Measurements from ENCODE around the gene PTPRN2.

The PTPRN2 gene

DNA sequence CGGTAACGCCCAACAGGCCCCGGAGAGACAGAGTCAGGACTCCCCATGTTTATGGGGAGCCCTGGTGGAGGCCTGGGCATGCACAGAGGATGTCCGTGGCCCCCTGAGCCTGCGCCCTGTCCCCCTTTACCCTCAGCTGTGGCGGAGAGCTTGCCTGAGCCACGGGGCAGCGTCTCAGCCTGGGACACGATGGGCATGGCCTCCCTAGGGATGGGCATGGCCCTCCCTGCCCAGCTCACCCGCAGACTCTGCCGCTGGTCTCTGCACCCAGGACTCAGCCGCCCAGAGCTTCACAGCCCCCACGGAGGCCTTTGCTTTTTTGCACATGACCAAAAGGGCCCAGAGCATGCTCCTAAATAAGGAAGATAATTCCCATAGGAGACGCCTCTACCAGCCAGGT, 394.2 kb downstream of the PTPRN2 start:
- Mint-ChIP-seq H3K4me1 (no peaks in the 10 kb centered on the region), H3K9me3 (peaks cover 19% of the 10 kb centered on the region), H3K27me3 (no peaks in the 10 kb centered on the region), H3K4me3 (no peak overlapping the region), H3K36me3 (no peaks in the 10 kb centered on the region), H3K27ac (no peak overlapping the region)

DNA sequence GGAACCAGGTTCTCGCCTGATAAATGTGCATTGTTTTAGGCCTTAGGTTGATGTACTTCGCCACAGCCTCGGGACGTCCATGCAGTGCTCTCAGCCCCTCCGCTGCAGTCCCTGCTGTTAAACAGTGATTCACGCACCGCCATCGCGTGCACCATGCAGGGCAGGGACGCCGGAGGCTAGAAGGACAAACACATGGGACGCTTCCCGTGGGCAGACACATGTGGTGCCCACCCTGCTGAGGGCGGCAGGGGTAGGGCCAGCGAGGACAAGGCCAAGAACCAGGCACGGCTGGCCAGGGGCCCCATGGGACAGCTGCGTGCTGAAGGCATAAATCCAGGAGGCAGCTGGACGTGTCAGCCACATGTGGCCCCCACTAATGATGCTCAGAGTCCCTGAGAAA, 394.7 kb downstream of the PTPRN2 start:
- Mint-ChIP-seq H3K27me3 (no peaks in the 10 kb centered on the region), H3K36me3 (no peaks in the 10 kb centered on the region)

DNA sequence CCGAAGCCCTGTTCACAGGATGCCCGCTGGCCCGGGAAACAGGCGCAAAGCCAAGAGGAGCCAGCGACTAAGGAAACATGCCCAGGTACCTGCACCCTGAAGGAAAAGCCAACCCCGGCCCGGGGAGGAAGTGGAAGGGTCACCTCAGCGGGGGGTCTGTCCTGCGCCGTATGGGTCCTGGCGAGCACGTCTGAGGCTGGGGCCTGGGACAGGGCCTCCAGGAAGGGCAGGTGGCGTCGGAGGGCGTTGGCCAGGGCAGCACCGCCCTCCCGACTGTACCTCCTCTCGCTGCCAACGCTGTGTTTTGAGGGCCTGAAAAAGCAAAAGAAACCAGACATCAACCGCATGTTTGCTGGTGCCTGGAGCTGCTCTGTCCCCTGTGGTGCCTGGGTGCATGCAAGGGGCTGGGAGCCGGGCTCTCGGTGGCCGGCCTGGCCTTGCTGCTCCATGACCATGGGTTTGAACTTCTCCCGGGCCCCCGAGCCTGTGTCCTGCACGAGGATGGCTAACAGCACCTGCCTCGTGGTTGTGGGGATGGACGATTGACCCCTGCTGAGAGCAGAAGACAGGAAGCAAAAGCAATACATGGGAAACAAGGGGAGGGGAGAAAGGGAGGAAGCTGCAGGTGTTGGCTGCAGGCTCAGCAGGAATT, 395.3 kb downstream of the PTPRN2 start:
- Mint-ChIP-seq H3K4me3 (no peak overlapping the region), H3K4me1 (no peaks in the 10 kb centered on the region), H3K9me3 (peaks cover 19% of the 10 kb centered on the region), H3K36me3 (no peaks in the 10 kb centered on the region), H3K27ac (no peak overlapping the region), H3K27me3 (no peaks in the 10 kb centered on the region)

More for the DNA sequence above, 394.7 kb downstream of the PTPRN2 start:
- Mint-ChIP-seq H3K27ac (no peak overlapping the region), H3K4me1 (no peaks in the 10 kb centered on the region), H3K9me3 (peaks cover 19% of the 10 kb centered on the region), H3K4me3 (no peak overlapping the region)

DNA sequence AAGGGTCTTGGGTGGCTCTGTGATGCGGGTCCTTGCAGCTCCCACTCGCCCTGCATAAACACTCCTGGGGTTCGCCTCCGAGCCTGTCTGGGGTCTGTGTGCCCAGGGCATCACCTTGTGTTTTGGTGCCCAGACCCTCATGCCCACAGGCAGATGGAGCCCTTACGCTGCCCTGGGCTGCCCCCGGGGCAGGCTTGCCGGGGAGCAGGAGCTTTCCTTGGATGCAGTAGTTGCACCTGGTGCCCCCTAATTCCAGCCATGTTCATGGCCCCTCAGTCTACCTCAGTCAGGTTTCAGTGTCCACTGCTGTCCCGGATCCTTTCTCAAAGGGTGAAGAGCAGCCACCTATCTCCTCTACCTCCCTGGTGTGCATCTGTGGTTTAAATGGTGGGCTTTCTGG, 396.0 kb downstream of the PTPRN2 start:
- H3K36me3 Mint-ChIP-seq, result no peaks in the 10 kb centered on the region
- H3K4me3 Mint-ChIP-seq, result no peak overlapping the region
- H3K4me1 Mint-ChIP-seq, result no peaks in the 10 kb centered on the region
- no peaks in the 10 kb centered on the region for H3K27me3 Mint-ChIP-seq
- H3K27ac Mint-ChIP-seq, result no peak overlapping the region
- H3K9me3 Mint-ChIP-seq, result peaks cover 19% of the 10 kb centered on the region

DNA sequence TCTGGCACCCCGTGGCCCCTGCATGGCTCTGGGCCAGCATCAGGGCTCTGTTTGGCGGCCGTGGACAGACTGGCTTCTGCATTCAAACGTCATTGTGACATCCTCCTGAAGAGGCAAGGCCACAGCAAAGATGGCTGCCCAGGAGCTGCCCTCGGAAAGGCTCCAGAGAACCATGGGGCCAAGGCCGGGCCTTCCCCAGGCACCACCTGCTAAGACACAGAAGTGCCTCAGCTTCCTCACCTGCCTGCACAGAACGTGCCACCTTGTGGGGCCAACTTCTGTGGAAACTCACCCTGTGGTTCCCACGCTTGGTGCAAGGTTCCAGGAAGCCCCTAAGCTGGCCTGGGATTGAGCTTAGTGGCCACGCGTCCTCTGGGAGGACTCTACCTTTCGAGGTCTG, 396.9 kb downstream of the PTPRN2 start:
- no peak overlapping the region for H3K27ac Mint-ChIP-seq
- no peak overlapping the region for H3K4me3 Mint-ChIP-seq
- H3K27me3 Mint-ChIP-seq, result peaks cover 4% of the 10 kb centered on the region
- H3K36me3 Mint-ChIP-seq, result no peaks in the 10 kb centered on the region
- peaks cover 11% of the 10 kb centered on the region for H3K9me3 Mint-ChIP-seq
- no peaks in the 10 kb centered on the region for H3K4me1 Mint-ChIP-seq

DNA sequence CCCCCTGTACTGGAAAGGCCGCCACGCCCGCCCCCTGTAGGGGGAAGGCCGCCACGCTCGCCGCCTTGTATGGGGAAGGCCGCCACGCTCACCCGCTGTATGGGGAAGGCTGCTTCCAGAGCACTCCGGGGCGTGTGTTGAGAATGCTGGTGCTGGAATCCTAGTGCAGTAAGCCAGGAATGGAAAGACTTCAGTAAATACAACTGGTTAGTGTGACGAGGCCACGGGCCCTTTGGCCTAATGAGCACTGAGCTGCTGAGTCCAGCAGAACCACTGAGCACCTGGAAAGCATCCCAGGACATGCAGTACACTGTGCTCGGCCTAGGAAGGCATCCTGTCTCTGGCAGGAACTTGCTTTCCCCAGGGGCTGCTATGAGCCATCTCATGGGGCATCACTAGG, 398.9 kb downstream of the PTPRN2 start:
- H3K27me3 Mint-ChIP-seq, result peaks cover 8% of the 10 kb centered on the region

DNA sequence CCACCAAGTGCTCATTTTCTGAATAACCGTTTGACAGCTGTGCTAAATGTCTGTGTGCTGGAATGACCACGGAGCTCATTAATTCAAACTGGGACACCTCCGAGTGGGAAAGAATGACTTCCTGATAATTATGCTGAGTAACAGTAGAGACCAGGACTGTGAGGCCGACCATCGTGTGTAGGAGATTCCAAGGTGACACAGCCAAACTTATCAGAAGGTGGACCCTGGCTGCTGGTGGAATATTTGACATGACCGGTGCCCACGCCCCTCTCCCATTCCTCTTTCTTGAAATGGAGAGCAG, 400.0 kb downstream of the PTPRN2 start:
- H3K36me3 Mint-ChIP-seq, result no peaks in the 10 kb centered on the region
- no peak overlapping the region for H3K4me3 Mint-ChIP-seq
- H3K27me3 Mint-ChIP-seq, result peaks cover 8% of the 10 kb centered on the region
- peaks cover 6% of the 10 kb centered on the region for H3K9me3 Mint-ChIP-seq
- no peak overlapping the region for H3K27ac Mint-ChIP-seq
- no peaks in the 10 kb centered on the region for H3K4me1 Mint-ChIP-seq

More for the DNA sequence above, 398.9 kb downstream of the PTPRN2 start:
- Mint-ChIP-seq H3K4me1 (no peaks in the 10 kb centered on the region), H3K9me3 (no peaks in the 10 kb centered on the region), H3K36me3 (no peaks in the 10 kb centered on the region), H3K4me3 (no peak overlapping the region), H3K27ac (no peak overlapping the region)

DNA sequence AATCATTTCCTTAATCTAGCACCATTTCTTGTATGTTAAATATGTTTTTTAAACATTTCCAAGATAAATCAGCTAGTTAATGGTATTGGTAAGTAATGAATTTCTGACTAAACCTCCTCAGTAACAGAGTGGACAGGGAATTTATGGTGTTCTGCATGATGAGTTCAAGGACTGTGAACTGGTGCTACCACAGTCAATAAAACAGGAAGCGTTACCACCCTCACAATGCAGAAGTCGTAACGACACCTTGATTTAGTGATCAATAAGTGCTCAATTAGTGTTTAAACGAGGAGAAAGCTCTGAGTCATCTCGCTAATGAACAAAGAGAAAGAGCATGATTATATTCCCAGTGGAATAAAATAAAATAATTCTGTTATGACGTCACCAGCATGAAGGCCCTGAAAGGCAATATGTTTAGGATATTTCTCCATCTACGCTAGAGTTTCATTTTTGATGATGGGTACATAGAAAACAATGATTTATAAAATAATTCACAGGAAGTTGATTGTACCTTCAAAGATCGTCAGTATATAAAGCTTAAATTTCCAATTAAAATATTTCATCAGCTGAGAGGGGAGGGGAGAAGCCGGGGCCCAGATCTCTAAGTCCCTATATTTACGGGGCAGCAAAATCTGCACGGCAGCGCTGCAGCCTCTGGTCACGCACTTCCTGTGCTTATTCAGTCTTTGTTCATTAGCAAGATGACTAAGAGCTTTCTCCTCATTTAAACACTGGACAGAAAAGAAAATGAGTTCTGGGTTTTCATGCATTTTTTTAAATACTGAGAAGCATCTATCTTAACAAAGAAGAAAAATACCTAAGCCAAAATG, 400.5 kb downstream of the PTPRN2 start:
- H3K36me3 Mint-ChIP-seq, result no peaks in the 10 kb centered on the region
- H3K27ac Mint-ChIP-seq, result no peak overlapping the region
- H3K4me1 Mint-ChIP-seq, result no peaks in the 10 kb centered on the region
- peaks cover 9% of the 10 kb centered on the region for H3K9me3 Mint-ChIP-seq
- peaks cover 8% of the 10 kb centered on the region for H3K27me3 Mint-ChIP-seq
- no peak overlapping the region for H3K4me3 Mint-ChIP-seq

DNA sequence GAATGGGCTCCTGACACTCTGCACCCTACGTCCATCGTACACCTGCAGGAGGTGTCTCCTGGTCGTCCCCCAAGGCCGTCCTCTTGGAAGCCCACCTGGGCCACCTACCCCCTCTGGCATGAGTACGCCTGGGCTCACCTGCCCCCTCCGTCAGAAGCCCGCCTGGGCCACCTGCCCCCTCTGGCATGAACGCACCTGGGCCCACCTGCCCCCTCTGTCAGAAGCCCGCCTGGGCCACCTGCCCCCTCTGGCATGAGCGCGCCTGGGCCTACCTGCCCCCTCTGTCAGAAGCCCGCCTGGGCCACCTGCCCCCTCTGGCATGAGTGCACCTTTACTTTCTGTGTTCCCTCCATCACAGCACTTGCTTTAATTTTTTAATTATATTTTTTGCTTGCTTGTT, 401.2 kb downstream of the PTPRN2 start:
- H3K27me3 Mint-ChIP-seq, result peaks cover 8% of the 10 kb centered on the region
- peaks cover 15% of the 10 kb centered on the region for H3K9me3 Mint-ChIP-seq
- H3K36me3 Mint-ChIP-seq, result no peaks in the 10 kb centered on the region
- H3K4me1 Mint-ChIP-seq, result no peaks in the 10 kb centered on the region
- no peak overlapping the region for H3K4me3 Mint-ChIP-seq
- no peak overlapping the region for H3K27ac Mint-ChIP-seq

DNA sequence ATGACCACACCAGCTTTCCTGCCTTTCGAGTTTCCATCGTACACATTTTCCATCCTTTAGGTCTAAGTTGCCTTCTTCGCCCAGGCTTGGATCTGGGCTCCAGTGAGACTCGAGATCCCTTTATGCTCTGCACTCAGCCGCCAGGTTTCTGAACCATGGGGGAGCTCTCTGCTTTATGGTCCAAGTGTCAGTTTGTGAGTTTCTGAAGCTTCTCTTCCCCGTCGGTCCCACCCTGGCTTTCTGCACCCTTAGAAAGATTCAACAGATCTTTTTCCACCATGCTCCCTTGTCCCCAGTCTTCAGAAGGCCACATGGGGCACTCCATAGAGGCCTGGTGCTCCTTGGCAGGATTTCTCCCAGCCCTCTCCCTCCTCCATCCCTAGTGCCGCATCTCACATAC, 402.0 kb downstream of the PTPRN2 start:
- H3K27me3 Mint-ChIP-seq, result peaks cover 8% of the 10 kb centered on the region
- no peak overlapping the region for H3K27ac Mint-ChIP-seq
- H3K36me3 Mint-ChIP-seq, result no peaks in the 10 kb centered on the region
- no peaks in the 10 kb centered on the region for H3K4me1 Mint-ChIP-seq
- peaks cover 15% of the 10 kb centered on the region for H3K9me3 Mint-ChIP-seq
- H3K4me3 Mint-ChIP-seq, result no peak overlapping the region

DNA sequence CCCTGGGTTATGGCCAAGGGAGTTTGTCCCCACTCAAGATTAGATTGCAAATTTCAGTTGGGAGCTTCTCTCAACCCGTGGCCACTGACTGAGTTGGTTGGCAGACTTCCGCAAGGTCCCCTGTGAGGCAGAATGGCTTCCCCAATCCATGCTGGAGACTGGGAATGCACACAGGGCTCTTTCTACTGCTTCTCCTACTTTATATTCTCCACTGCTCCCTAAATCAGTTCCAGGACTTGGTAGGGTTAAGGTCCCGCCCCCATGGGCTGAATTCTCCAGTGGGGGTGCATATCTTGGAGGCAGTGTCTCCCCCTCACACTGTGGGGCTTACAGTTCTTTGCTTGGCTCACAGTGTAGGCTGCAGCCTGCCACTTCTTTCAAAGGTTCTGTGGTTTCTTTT, 404.2 kb downstream of the PTPRN2 start:
- no peaks in the 10 kb centered on the region for H3K4me1 Mint-ChIP-seq
- peaks cover 8% of the 10 kb centered on the region for H3K27me3 Mint-ChIP-seq
- no peaks in the 10 kb centered on the region for H3K36me3 Mint-ChIP-seq
- H3K4me3 Mint-ChIP-seq, result no peak overlapping the region
- H3K9me3 Mint-ChIP-seq, result peaks cover 15% of the 10 kb centered on the region
- no peak overlapping the region for H3K27ac Mint-ChIP-seq

DNA sequence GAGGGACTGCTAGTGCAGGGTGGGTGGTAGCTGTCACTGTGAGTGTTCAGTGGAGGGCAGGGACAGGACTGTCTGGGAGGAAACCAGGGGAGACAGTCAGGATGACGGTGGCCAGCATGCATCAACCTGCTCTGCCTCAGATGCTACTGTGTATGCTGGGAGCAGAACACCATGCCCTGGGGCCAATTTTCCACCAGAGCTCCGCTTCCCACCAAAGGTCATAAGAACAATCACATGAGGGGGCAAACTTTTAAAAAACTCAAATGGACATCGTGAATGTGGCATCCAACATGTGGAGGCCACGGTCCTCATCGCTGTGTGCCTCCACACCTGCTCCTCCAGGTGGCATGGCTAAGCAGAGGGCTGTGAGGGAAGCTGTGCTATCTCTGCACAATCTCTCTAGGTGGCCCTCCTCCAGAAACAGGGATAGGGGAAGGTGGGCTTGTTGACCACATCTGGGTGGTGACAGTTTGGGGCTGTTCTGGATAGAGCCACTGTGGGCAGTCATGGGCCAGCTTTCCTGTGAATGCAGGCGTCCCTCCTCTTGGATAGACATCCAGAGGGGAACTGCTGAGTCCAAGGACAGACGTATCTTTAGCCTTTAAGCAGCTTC, 411.0 kb downstream of the PTPRN2 start:
- H3K36me3 Mint-ChIP-seq, result no peaks in the 10 kb centered on the region
- H3K27ac Mint-ChIP-seq, result no peak overlapping the region
- H3K4me1 Mint-ChIP-seq, result no peaks in the 10 kb centered on the region
- H3K9me3 Mint-ChIP-seq, result peaks cover 3% of the 10 kb centered on the region
- no peaks in the 10 kb centered on the region for H3K27me3 Mint-ChIP-seq
- H3K4me3 Mint-ChIP-seq, result no peak overlapping the region

DNA sequence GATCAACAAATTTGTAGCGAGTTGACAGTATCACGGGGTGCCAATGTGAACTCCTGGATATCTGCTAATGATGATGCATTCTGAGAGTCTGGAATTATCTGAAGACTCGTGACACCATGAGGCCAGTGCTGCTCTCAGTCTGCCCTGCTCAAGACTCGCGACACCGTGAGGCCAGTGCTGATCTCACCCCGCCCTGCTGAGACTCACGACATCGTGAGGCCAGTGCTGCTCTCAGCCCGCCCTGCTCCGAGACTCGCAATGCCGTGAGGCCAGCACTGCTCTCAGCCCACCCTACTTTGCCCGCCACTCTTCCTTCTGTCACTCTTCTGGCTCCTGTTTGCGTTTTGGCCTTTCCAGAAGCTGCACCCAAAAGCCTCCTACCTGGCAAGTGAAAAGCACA, 411.8 kb downstream of the PTPRN2 start:
- H3K9me3 Mint-ChIP-seq, result no peaks in the 10 kb centered on the region

DNA sequence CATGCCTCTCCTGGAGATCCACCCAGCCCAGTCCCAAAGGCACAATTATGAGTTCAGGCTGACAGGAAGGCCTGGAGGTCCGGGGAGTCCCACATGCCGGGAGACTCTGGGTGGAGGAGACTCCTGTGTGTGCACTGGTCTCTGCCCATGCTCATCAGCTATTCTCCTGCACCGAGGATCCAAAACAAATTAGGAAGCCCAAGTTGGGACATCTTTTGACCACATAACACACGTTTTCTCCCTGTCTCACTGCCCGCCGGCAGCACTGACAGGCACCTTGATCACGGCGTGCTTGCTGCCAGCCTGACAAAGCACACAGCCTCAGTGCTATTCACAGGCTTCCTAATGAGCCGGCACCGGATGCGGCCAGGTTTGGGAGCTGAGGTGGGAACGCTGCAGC, 412.7 kb downstream of the PTPRN2 start:
- Mint-ChIP-seq H3K4me1 (no peaks in the 10 kb centered on the region), H3K4me3 (no peak overlapping the region)

More for the DNA sequence above, 411.8 kb downstream of the PTPRN2 start:
- Mint-ChIP-seq H3K4me1 (no peaks in the 10 kb centered on the region), H3K36me3 (no peaks in the 10 kb centered on the region), H3K27me3 (no peaks in the 10 kb centered on the region), H3K4me3 (no peak overlapping the region), H3K27ac (no peak overlapping the region)

DNA sequence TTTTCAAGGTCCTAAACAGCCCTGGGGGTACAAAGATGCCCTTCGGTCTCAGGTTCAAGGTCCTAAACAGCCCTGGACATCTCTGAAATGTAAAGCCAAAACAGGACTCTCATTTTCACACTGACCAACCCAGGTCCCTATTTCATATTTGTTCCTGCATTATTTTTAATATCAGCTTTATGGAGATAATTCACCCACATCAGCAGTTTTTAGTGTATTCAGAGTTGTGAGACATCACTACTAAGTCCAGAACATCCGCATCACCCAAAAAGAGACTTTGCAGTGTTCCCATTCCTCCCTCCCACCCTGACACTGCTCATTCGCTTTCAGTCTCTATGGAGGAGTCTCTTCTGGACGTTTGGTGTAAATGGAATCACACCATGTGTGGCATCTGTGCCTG, 420.2 kb downstream of the PTPRN2 start:
- peaks cover 1% of the 10 kb centered on the region for H3K27me3 Mint-ChIP-seq
- no peaks in the 10 kb centered on the region for H3K36me3 Mint-ChIP-seq
- peaks cover 5% of the 10 kb centered on the region for H3K9me3 Mint-ChIP-seq
- no peak overlapping the region for H3K4me3 Mint-ChIP-seq
- no peak overlapping the region for H3K27ac Mint-ChIP-seq
- no peaks in the 10 kb centered on the region for H3K4me1 Mint-ChIP-seq

More for the DNA sequence above, 412.7 kb downstream of the PTPRN2 start:
- Mint-ChIP-seq H3K36me3 (no peaks in the 10 kb centered on the region), H3K27me3 (no peaks in the 10 kb centered on the region), H3K27ac (no peak overlapping the region), H3K9me3 (no peaks in the 10 kb centered on the region)
